GM21423 (cell line): ENCODE data around the gene PIGC.

Experiments
- ATAC-seq: cut with Tn5 transposase; IDR thresholded peaks from one replicate; pipeline ENCODE4 v1.9.1; 2021; ENCODE audit warnings: mild to moderate bottlenecking, moderate library complexity; ENCODE audit not compliant: unreplicated experiment

The PIGC gene

GRCh38 chr1:172431721-172432192 is 12.1 kb downstream of the PIGC start:
- ATAC-seq: no peak

GRCh38 chr1:172431204-172431603 is 12.7 kb downstream of the PIGC start:
- no peak for ATAC-seq

GRCh38 chr1:172430128-172430454 is 13.8 kb downstream of the PIGC start:
- ATAC-seq: no peak

- ATAC-seq: no peak
These were observed 14.3 kb downstream of the PIGC start for GRCh38 chr1:172429331-172430127.

- no peak for ATAC-seq
These were observed 16.7 kb downstream of the PIGC start for GRCh38 chr1:172427191-172427590.

GRCh38 chr1:172425339-172425738 is 18.5 kb downstream of the PIGC start:
- no peak for ATAC-seq

GRCh38 chr1:172423336-172423735 is 20.5 kb downstream of the PIGC start:
- no peak for ATAC-seq

GRCh38 chr1:172421974-172422604 is 21.8 kb downstream of the PIGC start:
- no peak for ATAC-seq

- ATAC-seq: no peak
These were observed 23.5 kb downstream of the PIGC start, which contains the start of gene C1orf105 for GRCh38 chr1:172420385-172420784. TSS of gene C1orf105 (plus strand) at chr1:172420685. CDS start at chr1:172420886, 201 bp downstream.

GRCh38 chr1:172417557-172417956 is 26.3 kb downstream of the PIGC start:
- no peak for ATAC-seq

- ATAC-seq: no peak
These were observed 27.3 kb downstream of the PIGC start for GRCh38 chr1:172416496-172417035.

- no peak for ATAC-seq
These were observed 29.5 kb downstream of the PIGC start for GRCh38 chr1:172414331-172414730.

- ATAC-seq: no peak
These were observed 32.0 kb downstream of the PIGC start for GRCh38 chr1:172411791-172412338.

GRCh38 chr1:172410027-172410426 is 33.8 kb downstream of the PIGC start:
- no peak for ATAC-seq

- ATAC-seq: no peak
These were observed 34.9 kb downstream of the PIGC start for GRCh38 chr1:172408958-172409357.

- no peak for ATAC-seq
These were observed 36.9 kb downstream of the PIGC start for GRCh38 chr1:172406968-172407367.

GRCh38 chr1:172405912-172406311 is 38.0 kb downstream of the PIGC start:
- no peak for ATAC-seq

- no peak for ATAC-seq
These were observed 39.7 kb downstream of the PIGC start for GRCh38 chr1:172404121-172404520.

GRCh38 chr1:172402878-172403569 is 40.8 kb downstream of the PIGC start:
- no peak for ATAC-seq

- ATAC-seq: no peak
These were observed 42.0 kb downstream of the PIGC start for GRCh38 chr1:172401892-172402291.

GRCh38 chr1:172401477-172401876 is 42.4 kb downstream of the PIGC start:
- no peak for ATAC-seq
